ENCODE results near the gene CTNNA3.

GRCh38 chr10:66467042-66467441, 1229.0 kb downstream of the CTNNA3 start:
- TF ChIP-seq CTCF (IDR thresholded peaks at IDR 0.05; ENCODE audit: poor library complexity, severe bottlenecking) (no peak), RAD21 (conservative IDR thresholded peaks at IDR 0.05) (no peak), EZH2 (IDR thresholded peaks at IDR 0.05; ENCODE audit: borderline replicate concordance, insufficient read depth, low read length, poor library complexity, severe bottlenecking) (no peak), EP300 (conservative IDR thresholded peaks at IDR 0.05; ENCODE audit: poor library complexity, severe bottlenecking) (no peak), MXI1 (conservative IDR thresholded peaks at IDR 0.05; ENCODE audit: poor library complexity, severe bottlenecking) (no peak), REST (IDR thresholded peaks at IDR 0.05; ENCODE audit: borderline replicate concordance) (no peak), POLR2AphosphoS5 (IDR thresholded peaks at IDR 0.05) (no peak), SMC3 (conservative IDR thresholded peaks at IDR 0.05; ENCODE audit: poor library complexity) (no peak), TAF1 (IDR thresholded peaks at IDR 0.05; ENCODE audit: low read depth) (no peak)
